HG03575 (cell line): ENCODE measurements around the gene NEK4.
"Not testable (repeated sequence)": the region's sequence is repeated elsewhere in the genome, so short reads cannot be mapped to it uniquely, and the experiment has no call there.

Experiments
- ATAC-seq: cut with Tn5 transposase; IDR thresholded peaks from one replicate; pipeline ENCODE4 v1.9.1; 2021; ENCODE audit not compliant: unreplicated experiment, insufficient number of reproducible peaks, low FRiP score; ENCODE audit errors: extremely low read depth

The NEK4 gene

GRCh38 chr3:52685285-52685708 is 85.4 kb downstream of the NEK4 start:
- ATAC-seq, result no peak

- ATAC-seq, result no peak
These were observed 86.6 kb downstream of the NEK4 start for GRCh38 chr3:52684184-52684583.

GRCh38 chr3:52683611-52684010 is 87.1 kb downstream of the NEK4 start:
- ATAC-seq, result no peak

- no peak for ATAC-seq
These were observed 88.7 kb downstream of the NEK4 start for GRCh38 chr3:52682016-52682415.

- no peak for ATAC-seq
These were observed 89.1 kb downstream of the NEK4 start for GRCh38 chr3:52681596-52681995.

- ATAC-seq, result no peak
These were observed 90.9 kb downstream of the NEK4 start for GRCh38 chr3:52679811-52680210.

- no peak for ATAC-seq
These were observed 91.6 kb downstream of the NEK4 start for GRCh38 chr3:52679199-52679538.

GRCh38 chr3:52678265-52679198 is 92.2 kb downstream of the NEK4 start:
- ATAC-seq, result no peak

- ATAC-seq, result not testable (repeated sequence)
These were observed 94.5 kb downstream of the NEK4 start for GRCh38 chr3:52676201-52676600.

GRCh38 chr3:52671676-52672075 is 99.1 kb downstream of the NEK4 start:
- no peak for ATAC-seq

GRCh38 chr3:52670621-52671521 is 99.9 kb downstream of the NEK4 start:
- peak; percentile 40 for ATAC-seq

GRCh38 chr3:52663098-52663497 is 107.6 kb downstream of the NEK4 start:
- ATAC-seq, result no peak

GRCh38 chr3:52660046-52660445 is 110.7 kb downstream of the NEK4 start:
- no peak for ATAC-seq
